Brain microvascular endothelial cell (primary cell): Measurements from ENCODE around the gene BID.

Experiments
- DNase-seq: peaks from one replicate; pipeline ENCODE4 v3.0.0-alpha.2; 2020
- H3K27ac ChIP-seq: fragments of 250-450 bp; sonication (Bioruptor Pico); 2 replicates; pipeline ENCODE4 v1.5.1; 2020; ENCODE audit warnings: mild to moderate bottlenecking, moderate library complexity
- H3K27me3 ChIP-seq: fragments of 250-450 bp; sonication (Bioruptor Pico); replicated peaks from 2 replicates; pipeline ENCODE4 v1.5.1; 2020; ENCODE audit warnings: mild to moderate bottlenecking
- H3K36me3 ChIP-seq: fragments of 250-450 bp; sonication (Bioruptor Pico); replicated peaks from 2 replicates; pipeline ENCODE4 v1.5.1; 2020; ENCODE audit warnings: mild to moderate bottlenecking
- H3K4me3 ChIP-seq: 2 replicates; pipeline ENCODE4 v1.5.1; 2011; ENCODE audit warnings: low read depth, mild to moderate bottlenecking, control low read depth, low read length, moderate library complexity
- in situ Hi-C: cut with HindIII; loops from 2 replicates; pipeline ENCODE4 v1.10.0; 2017; ENCODE audit warnings: low sequenced_read_pairs, low pct_ligation_motif_present
- TF ChIP-seq, protein P1 (sequence below): IDR thresholded peaks from 2 replicates; pipeline ENCODE4 v1.5.1; 2011; ENCODE audit warnings: low read depth, mild to moderate bottlenecking, moderate library complexity, low read length, control low read depth, inconsistent platforms; ENCODE audit errors: missing control alignments

Gene BID

DNA sequence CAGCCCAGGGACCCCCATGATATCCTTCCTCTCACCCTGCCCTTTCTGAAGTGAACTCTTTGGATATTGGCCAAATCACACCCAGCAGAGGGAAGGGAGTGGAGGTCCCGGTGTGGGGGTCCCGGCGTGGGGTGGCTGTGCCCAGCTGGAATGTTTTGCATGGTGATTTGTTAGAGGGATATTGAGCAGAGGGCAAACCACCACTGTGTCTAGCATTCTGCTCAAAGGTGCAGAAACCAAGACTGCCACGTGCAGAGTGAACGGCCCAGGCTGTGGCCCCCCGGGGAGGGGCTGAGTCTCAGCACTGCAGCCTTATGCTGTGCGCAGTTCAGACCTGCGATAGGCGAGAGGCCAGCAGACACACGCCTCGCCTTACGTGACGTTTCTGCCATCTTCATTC, 7.9 kb upstream of the BID start:
- TF ChIP-seq, protein P1, sequence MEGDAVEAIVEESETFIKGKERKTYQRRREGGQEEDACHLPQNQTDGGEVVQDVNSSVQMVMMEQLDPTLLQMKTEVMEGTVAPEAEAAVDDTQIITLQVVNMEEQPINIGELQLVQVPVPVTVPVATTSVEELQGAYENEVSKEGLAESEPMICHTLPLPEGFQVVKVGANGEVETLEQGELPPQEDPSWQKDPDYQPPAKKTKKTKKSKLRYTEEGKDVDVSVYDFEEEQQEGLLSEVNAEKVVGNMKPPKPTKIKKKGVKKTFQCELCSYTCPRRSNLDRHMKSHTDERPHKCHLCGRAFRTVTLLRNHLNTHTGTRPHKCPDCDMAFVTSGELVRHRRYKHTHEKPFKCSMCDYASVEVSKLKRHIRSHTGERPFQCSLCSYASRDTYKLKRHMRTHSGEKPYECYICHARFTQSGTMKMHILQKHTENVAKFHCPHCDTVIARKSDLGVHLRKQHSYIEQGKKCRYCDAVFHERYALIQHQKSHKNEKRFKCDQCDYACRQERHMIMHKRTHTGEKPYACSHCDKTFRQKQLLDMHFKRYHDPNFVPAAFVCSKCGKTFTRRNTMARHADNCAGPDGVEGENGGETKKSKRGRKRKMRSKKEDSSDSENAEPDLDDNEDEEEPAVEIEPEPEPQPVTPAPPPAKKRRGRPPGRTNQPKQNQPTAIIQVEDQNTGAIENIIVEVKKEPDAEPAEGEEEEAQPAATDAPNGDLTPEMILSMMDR: no peak
- Histone ChIP-seq H3K27me3 (no peaks in the 10 kb centered on the region), H3K4me3 (no peak overlapping the region), H3K27ac (peak overlapping the region; percentile 28), H3K36me3 (no peaks in the 10 kb centered on the region)
- no peak for DNase-seq
- in situ Hi-C loops: no loop called here

DNA sequence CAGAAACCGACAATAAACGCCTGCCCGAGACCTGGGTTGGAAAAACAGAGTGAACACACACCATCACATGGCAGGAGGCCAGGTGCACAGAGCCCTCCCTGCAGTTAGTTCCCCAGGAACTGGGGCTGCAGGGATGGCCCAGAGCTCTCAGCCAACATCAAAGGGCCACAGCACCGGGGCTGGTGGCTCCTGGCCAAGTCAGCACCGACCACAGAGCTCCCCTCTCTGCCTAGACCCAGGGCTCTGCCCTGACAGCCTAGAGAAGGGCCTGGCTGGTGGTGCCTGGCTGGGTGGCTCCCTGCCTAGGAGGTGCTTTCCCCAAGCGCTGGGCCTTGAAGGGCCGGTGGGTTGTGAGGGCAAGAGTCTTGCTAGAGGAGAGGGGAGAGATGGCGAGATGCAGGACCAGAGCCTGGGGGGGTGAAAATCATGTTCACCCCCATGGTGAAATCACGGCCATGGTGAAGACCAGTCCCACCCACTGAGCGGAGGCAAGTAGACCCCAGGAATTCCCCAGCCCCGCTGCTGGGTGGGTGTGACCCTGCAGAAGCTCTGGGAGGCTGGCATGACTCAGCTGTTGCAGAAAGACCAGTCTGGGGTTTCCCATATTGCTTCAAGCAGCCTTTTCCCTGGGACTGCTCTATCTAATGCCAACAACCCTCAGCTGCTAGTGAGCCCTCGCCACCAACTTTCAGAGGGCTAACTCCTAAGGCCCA, 7.2 kb upstream of the BID start:
- no peaks in the 10 kb centered on the region for H3K36me3 ChIP-seq
- in situ Hi-C loops: no loop called here
- H3K27me3 ChIP-seq: no peaks in the 10 kb centered on the region
- TF ChIP-seq, protein P1: no peak
- DNase-seq: peak; percentile 81
- H3K4me3 ChIP-seq: no peak overlapping the region
- peak overlapping the region; percentile 28 for H3K27ac ChIP-seq

DNA sequence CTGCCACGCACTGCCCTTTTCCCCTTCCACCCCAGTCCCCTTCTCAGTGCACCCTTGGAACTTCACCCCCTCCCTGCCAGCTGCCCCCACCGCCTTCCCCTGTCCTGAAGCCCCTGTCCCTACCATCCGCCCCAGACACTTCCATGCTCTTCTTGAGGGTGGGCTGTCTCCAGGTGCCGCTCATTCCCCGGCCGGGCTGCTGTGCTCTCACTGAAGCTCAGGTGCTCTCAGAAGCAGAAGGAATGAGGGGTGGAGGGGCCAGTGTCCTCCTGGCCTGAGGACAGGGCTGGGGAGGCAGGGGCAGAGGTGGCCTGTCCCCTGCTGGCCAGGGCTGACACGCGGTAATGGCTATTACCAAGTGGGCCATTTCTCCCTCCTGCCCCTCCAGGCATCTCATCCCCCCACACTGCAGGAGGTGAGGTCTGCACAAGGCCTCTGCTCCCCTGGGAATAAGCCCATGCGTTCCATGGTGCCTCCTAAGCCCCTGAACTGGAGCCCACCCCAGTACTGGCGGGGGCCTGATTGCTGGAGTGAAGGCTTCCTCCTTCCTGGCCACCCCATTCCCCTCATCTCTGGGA, 6.6 kb upstream of the BID start:
- TF ChIP-seq, protein P1: no peak
- in situ Hi-C loops: no loop called here
- H3K27me3 ChIP-seq: no peaks in the 10 kb centered on the region
- H3K4me3 ChIP-seq: no peak overlapping the region
- DNase-seq: no peak
- no peak overlapping the region for H3K27ac ChIP-seq
- no peaks in the 10 kb centered on the region for H3K36me3 ChIP-seq

DNA sequence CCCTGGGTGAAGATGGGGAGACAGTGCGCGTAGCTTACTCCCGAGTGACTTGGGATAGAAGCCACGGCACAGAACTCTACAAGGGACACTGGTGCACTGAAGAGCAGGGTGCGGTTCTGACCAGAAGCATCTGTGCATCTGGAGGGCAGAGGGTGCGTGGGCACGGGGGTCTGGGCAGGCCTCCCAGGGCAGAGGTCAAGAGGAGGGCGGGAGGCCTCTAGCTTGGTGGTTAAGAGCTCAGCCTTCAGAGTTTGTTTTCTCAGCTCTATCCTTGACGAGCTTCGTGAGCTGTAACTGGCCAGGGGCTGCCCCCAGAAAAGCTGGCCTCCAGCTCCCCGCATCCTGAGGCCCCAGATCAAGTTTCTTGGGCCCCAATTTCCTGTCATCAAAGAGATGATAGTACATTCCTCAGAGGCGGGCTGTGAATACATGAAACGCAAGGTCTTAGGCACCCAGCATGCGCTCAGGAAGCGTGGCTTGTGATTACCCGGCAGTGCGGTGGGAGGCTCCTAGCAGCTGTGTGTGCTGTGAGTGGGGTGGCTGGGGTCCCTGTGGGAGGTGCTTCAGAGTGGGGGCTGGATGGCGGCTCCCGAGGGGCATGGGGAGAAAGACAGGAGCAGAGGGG, 6.0 kb upstream of the BID start:
- in situ Hi-C loops: no loop called here
- no peak for DNase-seq
- Histone ChIP-seq H3K4me3 (no peak overlapping the region), H3K27me3 (no peaks in the 10 kb centered on the region), H3K27ac (no peak overlapping the region), H3K36me3 (no peaks in the 10 kb centered on the region)
- TF ChIP-seq, protein P1: no peak

DNA sequence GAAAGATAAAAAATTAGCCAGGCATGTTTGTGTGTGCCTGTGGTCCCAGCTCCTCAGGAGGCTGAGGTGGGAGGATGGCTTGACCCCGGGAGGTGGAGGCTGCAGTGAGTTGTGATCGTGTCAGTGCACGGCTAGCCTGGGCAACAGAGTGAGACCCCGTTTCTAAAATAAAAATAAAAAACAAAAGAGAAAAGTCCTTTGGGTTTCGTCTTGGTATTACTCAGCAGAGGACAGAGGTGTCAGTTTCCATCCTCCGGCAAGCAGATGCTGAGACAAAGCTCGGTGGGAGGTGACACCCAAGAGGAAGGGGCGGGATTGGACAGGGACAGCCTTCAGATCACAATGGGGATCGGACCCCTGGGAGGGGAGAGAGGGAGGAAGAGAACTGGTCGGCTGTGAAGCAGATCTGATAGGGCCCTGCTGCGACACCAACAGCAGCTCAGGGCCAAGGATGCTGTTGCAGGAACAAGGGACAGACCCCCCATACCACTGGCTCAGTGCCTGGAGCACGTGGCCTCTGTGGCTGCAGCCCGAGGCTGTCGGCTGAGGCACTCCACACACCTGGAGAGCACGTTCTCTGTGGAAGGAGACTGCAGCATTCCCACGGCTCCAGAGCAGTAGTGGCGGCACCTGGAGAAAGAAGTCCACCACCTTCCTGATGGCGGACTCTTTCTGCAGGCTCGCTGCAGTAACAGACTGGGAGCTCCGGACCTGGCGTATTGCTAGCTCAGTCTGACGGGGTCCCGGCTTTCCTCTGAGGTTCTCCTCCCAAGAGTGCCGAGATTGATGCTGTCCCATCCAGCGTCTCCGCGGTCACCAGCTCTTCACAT, 5.2 kb upstream of the BID start:
- TF ChIP-seq, protein P1: no peak
- H3K27me3 ChIP-seq: no peaks in the 10 kb centered on the region
- in situ Hi-C loops: no loop called here
- no peak overlapping the region for H3K27ac ChIP-seq
- no peak for DNase-seq
- no peaks in the 10 kb centered on the region for H3K36me3 ChIP-seq
- no peak overlapping the region for H3K4me3 ChIP-seq
